ENCODE measurements around the gene NPC1.
"Not testable (repeated sequence)": the region's sequence is repeated elsewhere in the genome, so short reads cannot be mapped to it uniquely, and the experiment has no call there.

NPC1 gene

GRCh38 chr18:23565916-23566547 lies 20.3 kb downstream of the NPC1 start:
- no peak for TF ChIP-seq CTCF (IDR thresholded peaks at IDR 0.05; ENCODE audit: low read depth, low read length)
- no peak for TF ChIP-seq MYC (IDR thresholded peaks at IDR 0.05; ENCODE audit: low read depth, low read length)
- TF ChIP-seq, protein P1, sequence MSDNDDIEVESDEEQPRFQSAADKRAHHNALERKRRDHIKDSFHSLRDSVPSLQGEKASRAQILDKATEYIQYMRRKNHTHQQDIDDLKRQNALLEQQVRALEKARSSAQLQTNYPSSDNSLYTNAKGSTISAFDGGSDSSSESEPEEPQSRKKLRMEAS (IDR thresholded peaks at IDR 0.05; ENCODE audit: low read depth, low read length), result no peak
- TF ChIP-seq POLR2A (IDR thresholded peaks at IDR 0.05; ENCODE audit: extremely low read depth, insufficient read length), result no peak
- no peak for DNase-seq (ENCODE audit: low read depth)
- no peak overlapping the region for H3K4me3 ChIP-seq (ENCODE audit: low read depth, low read length)

DNA sequence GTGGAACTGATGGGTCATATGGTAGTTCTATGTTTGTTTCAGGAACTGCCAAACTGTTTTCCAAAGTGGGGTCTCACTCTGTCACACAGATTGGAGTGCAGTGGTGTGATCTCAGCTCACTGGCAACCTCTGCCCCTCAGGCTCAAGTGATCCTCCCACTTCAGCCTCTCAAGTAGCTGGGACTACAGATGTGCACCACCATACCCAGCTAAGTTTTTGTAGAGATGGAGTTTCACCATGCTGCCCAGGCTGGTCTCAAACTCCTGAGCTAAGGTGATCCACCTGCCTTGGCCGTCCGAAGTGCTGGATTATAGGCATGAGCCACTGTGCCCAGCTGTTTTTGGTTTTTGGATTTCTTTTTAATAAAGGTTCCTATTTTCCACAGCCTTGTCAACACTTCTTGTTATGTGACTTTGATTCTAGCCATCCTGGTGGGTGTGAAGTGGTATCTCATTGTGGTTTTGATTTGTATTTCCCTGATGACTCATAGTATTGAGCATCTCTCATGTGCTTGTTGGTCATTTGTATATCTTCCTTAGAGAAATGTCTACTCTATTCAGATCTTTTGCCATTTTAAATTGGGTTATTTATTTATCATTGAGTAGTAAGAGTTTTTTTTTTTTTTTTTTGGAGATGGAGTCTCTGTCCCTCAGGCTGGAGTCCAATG lies 22.8 kb downstream of the NPC1 start:
- TF ChIP-seq MYC (IDR thresholded peaks at IDR 0.05; ENCODE audit: low read depth, low read length), result no peak
- TF ChIP-seq POLR2A (IDR thresholded peaks at IDR 0.05; ENCODE audit: extremely low read depth, insufficient read length), result no peak
- TF ChIP-seq CTCF (IDR thresholded peaks at IDR 0.05; ENCODE audit: low read depth, low read length), result no peak
- TF ChIP-seq, protein P1 (IDR thresholded peaks at IDR 0.05; ENCODE audit: low read depth, low read length), result no peak
- no peak overlapping the region for H3K4me3 ChIP-seq (ENCODE audit: low read depth, low read length)
- DNase-seq (ENCODE audit: low read depth), result no peak

GRCh38 chr18:23560186-23560585 lies 26.1 kb downstream of the NPC1 start:
- DNase-seq (ENCODE audit: low read depth), result no peak
- TF ChIP-seq POLR2A (IDR thresholded peaks at IDR 0.05; ENCODE audit: extremely low read depth, insufficient read length) (no peak), MYC (IDR thresholded peaks at IDR 0.05; ENCODE audit: low read depth, low read length) (no peak), CTCF (IDR thresholded peaks at IDR 0.05; ENCODE audit: low read depth, low read length) (no peak)
- TF ChIP-seq, protein P1 (IDR thresholded peaks at IDR 0.05; ENCODE audit: low read depth, low read length), result no peak
- H3K4me3 ChIP-seq (ENCODE audit: low read depth, low read length), result no peak overlapping the region

- DNase-seq (ENCODE audit: low read depth); H3K4me3 ChIP-seq (ENCODE audit: low read depth, low read length): not testable (repeated sequence)
These were observed 28.8 kb downstream of the NPC1 start for GRCh38 chr18:23557511-23557910.

DNA sequence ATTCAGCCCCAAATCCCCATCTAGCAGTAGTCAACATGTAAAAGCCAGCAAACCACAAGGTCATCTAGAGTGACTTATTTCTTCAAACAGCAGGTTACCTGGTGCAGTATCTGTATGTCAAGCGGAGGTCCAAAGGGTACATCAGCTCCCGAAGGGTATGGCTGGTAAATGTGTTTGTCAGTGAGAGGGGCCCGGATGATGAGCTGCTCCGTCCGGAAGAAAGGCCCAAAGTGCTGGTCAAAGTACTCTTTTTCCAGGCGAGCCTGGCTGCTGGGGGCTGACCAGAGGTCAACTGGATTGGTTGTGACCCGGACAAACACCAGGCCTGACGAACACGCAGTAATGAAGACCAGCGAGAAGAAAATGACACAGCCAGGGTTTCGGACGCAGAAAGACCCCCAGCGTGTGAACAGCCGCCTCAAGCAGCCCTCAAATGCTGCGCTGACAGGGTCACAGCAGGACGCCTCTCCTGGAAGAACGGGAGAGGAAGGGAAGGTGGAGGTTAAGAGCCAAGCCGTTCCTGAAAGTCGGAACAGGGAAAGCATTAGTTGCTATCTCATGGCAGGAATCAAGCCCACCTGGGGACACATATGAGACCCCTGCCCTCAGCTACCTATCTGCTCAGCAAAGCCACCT lies 30.0 kb downstream of the NPC1 start:
- DNase-seq (ENCODE audit: low read depth), result no peak
- TF ChIP-seq MYC (IDR thresholded peaks at IDR 0.05; ENCODE audit: low read depth, low read length), result no peak
- no peak for TF ChIP-seq CTCF (IDR thresholded peaks at IDR 0.05; ENCODE audit: low read depth, low read length)
- no peak for TF ChIP-seq POLR2A (IDR thresholded peaks at IDR 0.05; ENCODE audit: extremely low read depth, insufficient read length)
- TF ChIP-seq, protein P1 (IDR thresholded peaks at IDR 0.05; ENCODE audit: low read depth, low read length), result no peak
- H3K4me3 ChIP-seq (ENCODE audit: low read depth, low read length), result no peak overlapping the region

GRCh38 chr18:23553887-23554286 lies 32.4 kb downstream of the NPC1 start:
- H3K4me3 ChIP-seq (ENCODE audit: low read depth, low read length), result no peak overlapping the region
- TF ChIP-seq POLR2A (IDR thresholded peaks at IDR 0.05; ENCODE audit: extremely low read depth, insufficient read length), result no peak
- TF ChIP-seq CTCF (IDR thresholded peaks at IDR 0.05; ENCODE audit: low read depth, low read length), result no peak
- DNase-seq (ENCODE audit: low read depth), result no peak
